Neural cell (in vitro differentiated cells): Measurements from ENCODE around the gene SPC24. TPM values are rescaled to one million over a fixed set of nuclear protein-coding genes. Genes with fewer than 3 reads are reported as not detected.
"Not testable (repeated sequence)": the region's sequence is repeated elsewhere in the genome, so short reads cannot be mapped to it uniquely, and the experiment has no call there.

Experiments used
- H2AFZ ChIP-seq: fragments of 200-600, 300-800 bp; sonication (generic), shearing (Covaris generic); 2 replicates; pipeline ENCODE4 v1.6.0; 2014; ENCODE audit warnings: low read depth, mild to moderate bottlenecking, antibody characterized with exemption, low read length, moderate library complexity
- H3F3A ChIP-seq: fragments of 200-600 bp; shearing (Covaris generic); 2 replicates; pipeline ENCODE4 v1.6.1; 2016; ENCODE audit warnings: mild to moderate bottlenecking, moderate library complexity, mixed read lengths, antibody characterized with exemption, low read length; ENCODE audit not compliant: insufficient read depth, poor library complexity, severe bottlenecking
- H3K27ac ChIP-seq: fragments of 200-600, 300-800 bp; sonication (generic), shearing (Covaris generic); 2 replicates; pipeline ENCODE4 v1.5.1; 2014; ENCODE audit warnings: mild to moderate bottlenecking, low read length, moderate library complexity
- H3K27me3 ChIP-seq: fragments of 300-800, 200-600 bp; sonication (generic), shearing (Covaris generic); 2 replicates; pipeline ENCODE4 v1.6.0; 2014; ENCODE audit warnings: mild to moderate bottlenecking, low read depth, low read length, moderate library complexity; ENCODE audit not compliant: insufficient read depth
- H3K36me3 ChIP-seq: fragments of 300-800, 200-600 bp; sonication (generic), shearing (Covaris generic); 2 replicates; pipeline ENCODE4 v1.5.1; 2014; ENCODE audit warnings: mild to moderate bottlenecking, antibody characterized with exemption, low read length, moderate library complexity; ENCODE audit not compliant: insufficient read depth
- H3K4me2 ChIP-seq: fragments of 300-800, 200-600 bp; sonication (generic), shearing (Covaris generic); 2 replicates; pipeline ENCODE4 v1.6.0; 2014; ENCODE audit warnings: mild to moderate bottlenecking, low read length
- H3K4me3 ChIP-seq: fragments of 300-800, 200-600 bp; sonication (generic), shearing (Covaris generic); 2 replicates; pipeline ENCODE4 v1.5.1; 2014; ENCODE audit warnings: mild to moderate bottlenecking, low read length, moderate library complexity
- H3K79me2 ChIP-seq: fragments of 200-600 bp; shearing (Covaris generic); replicated peaks from 2 replicates; pipeline ENCODE4 v1.6.0; 2014; ENCODE audit warnings: mild to moderate bottlenecking, low read length, moderate library complexity; ENCODE audit not compliant: insufficient read depth
- H3K9ac ChIP-seq: fragments of 300-800, 200-600 bp; sonication (generic), shearing (Covaris generic); 2 replicates; pipeline ENCODE4 v1.6.1; 2016; ENCODE audit warnings: mild to moderate bottlenecking, low read length, mixed read lengths
- H3K9me2 ChIP-seq: fragments of 200-600 bp; shearing (Covaris generic); 2 replicates; pipeline ENCODE4 v1.6.1; 2016; ENCODE audit warnings: mild to moderate bottlenecking, low read length, mixed read lengths; ENCODE audit not compliant: insufficient read depth
- H3K9me3 ChIP-seq: fragments of 200-600, 300-800 bp; sonication (generic), shearing (Covaris generic); 2 replicates; pipeline ENCODE4 v1.6.1; 2016; ENCODE audit warnings: mild to moderate bottlenecking, mixed run types, low read length, moderate library complexity, mixed read lengths
- H4K20me1 ChIP-seq: fragments of 200-600 bp; shearing (Covaris generic); 2 replicates; pipeline ENCODE4 v1.6.1; 2016; ENCODE audit warnings: mild to moderate bottlenecking, mixed run types; ENCODE audit not compliant: insufficient read depth
- EP300 ChIP-seq: fragments of 450-650 bp; conservative IDR thresholded peaks from 2 replicates; pipeline ENCODE4 v1.6.1; 2014; ENCODE audit warnings: antibody characterized with exemption, mild to moderate bottlenecking, moderate library complexity; ENCODE audit not compliant: poor library complexity, severe bottlenecking
- EZH2 ChIP-seq: fragments of 200-600, 300-800 bp; shearing (Covaris generic), sonication (generic); IDR thresholded peaks from 2 replicates; pipeline ENCODE4 v1.6.1; 2014; ENCODE audit warnings: antibody characterized with exemption, low read length, borderline replicate concordance, mild to moderate bottlenecking; ENCODE audit not compliant: insufficient read depth, poor library complexity, severe bottlenecking
- MXI1 ChIP-seq: fragments of 450-650 bp; conservative IDR thresholded peaks from 2 replicates; pipeline ENCODE4 v1.6.1; 2014; ENCODE audit warnings: antibody characterized with exemption, mild to moderate bottlenecking; ENCODE audit not compliant: poor library complexity, severe bottlenecking
- POLR2AphosphoS5 ChIP-seq: IDR thresholded peaks from 2 replicates; pipeline ENCODE4 v1.6.1; 2012
- RAD21 ChIP-seq: fragments of 450-650 bp; conservative IDR thresholded peaks from 2 replicates; pipeline ENCODE4 v1.6.1; 2014; ENCODE audit warnings: antibody characterized with exemption, mild to moderate bottlenecking, moderate library complexity
- REST ChIP-seq: IDR thresholded peaks from 2 replicates; pipeline ENCODE4 v1.6.1; 2012; ENCODE audit warnings: borderline replicate concordance
- SMC3 ChIP-seq: fragments of 450-650 bp; conservative IDR thresholded peaks from 2 replicates; pipeline ENCODE4 v1.6.1; 2014; ENCODE audit warnings: antibody characterized with exemption, mild to moderate bottlenecking, moderate library complexity; ENCODE audit not compliant: poor library complexity
- TAF1 ChIP-seq: IDR thresholded peaks from 2 replicates; pipeline ENCODE4 v1.6.1; 2012; ENCODE audit warnings: low read depth
- polyA plus RNA-seq: library from polyadenylated mRNA; depleted of rRNA; stranded (reverse); fragments of >200 nt; gene quantifications from 2 replicates; pipeline ENCODE4 v1.2.3, GENCODE V29; 2014
- TF ChIP-seq, protein P1 (sequence below): fragments of 450-650 bp; IDR thresholded peaks from 2 replicates; pipeline ENCODE4 v1.5.1; 2014; ENCODE audit warnings: antibody characterized with exemption, mild to moderate bottlenecking, moderate library complexity; ENCODE audit not compliant: poor library complexity, severe bottlenecking

SPC24 gene
- polyA plus RNA-seq, 1 donor from 2014 or later, result 0.40 TPM

DNA sequence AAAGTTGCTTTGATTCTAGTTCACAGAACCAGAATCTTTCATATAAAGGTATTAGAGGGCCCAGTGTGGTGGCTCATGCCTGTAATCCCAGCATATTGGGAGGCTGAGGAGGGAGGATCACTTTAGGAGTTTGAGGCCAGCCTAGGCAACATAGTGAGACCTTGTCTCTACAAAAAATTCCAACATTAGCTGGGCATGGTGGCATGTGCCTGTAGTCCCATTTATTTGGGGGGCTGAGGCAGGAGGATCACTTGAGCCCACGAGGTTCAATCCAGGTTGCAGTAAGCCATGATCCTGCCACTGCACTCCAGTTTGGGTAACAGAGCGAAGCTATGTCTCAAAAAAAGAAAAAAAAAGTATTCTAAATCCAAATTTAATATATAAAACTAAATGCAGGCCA lies 57.3 kb downstream of the SPC24 start:
- Histone ChIP-seq H3F3A (no peaks in the 10 kb centered on the region), H3K9ac (no peak overlapping the region), H3K4me2 (no peak overlapping the region), H3K9me3 (no peaks in the 10 kb centered on the region), H2AFZ (no peak overlapping the region), H4K20me1 (no peaks in the 10 kb centered on the region), H3K36me3 (no peaks in the 10 kb centered on the region), H3K79me2 (peaks cover 74% of the 10 kb centered on the region), H3K9me2 (no peaks in the 10 kb centered on the region), H3K4me3 (no peak overlapping the region), H3K27me3 (no peaks in the 10 kb centered on the region), H3K27ac (no peak overlapping the region)
- no peak for TF ChIP-seq MXI1
- no peak for TF ChIP-seq POLR2AphosphoS5
- no peak for TF ChIP-seq EP300
- no peak for TF ChIP-seq EZH2
- TF ChIP-seq, protein P1, sequence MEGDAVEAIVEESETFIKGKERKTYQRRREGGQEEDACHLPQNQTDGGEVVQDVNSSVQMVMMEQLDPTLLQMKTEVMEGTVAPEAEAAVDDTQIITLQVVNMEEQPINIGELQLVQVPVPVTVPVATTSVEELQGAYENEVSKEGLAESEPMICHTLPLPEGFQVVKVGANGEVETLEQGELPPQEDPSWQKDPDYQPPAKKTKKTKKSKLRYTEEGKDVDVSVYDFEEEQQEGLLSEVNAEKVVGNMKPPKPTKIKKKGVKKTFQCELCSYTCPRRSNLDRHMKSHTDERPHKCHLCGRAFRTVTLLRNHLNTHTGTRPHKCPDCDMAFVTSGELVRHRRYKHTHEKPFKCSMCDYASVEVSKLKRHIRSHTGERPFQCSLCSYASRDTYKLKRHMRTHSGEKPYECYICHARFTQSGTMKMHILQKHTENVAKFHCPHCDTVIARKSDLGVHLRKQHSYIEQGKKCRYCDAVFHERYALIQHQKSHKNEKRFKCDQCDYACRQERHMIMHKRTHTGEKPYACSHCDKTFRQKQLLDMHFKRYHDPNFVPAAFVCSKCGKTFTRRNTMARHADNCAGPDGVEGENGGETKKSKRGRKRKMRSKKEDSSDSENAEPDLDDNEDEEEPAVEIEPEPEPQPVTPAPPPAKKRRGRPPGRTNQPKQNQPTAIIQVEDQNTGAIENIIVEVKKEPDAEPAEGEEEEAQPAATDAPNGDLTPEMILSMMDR, result no peak
- TF ChIP-seq SMC3, result no peak
- TF ChIP-seq TAF1, result no peak
- TF ChIP-seq RAD21, result no peak
- no peak for TF ChIP-seq REST

DNA sequence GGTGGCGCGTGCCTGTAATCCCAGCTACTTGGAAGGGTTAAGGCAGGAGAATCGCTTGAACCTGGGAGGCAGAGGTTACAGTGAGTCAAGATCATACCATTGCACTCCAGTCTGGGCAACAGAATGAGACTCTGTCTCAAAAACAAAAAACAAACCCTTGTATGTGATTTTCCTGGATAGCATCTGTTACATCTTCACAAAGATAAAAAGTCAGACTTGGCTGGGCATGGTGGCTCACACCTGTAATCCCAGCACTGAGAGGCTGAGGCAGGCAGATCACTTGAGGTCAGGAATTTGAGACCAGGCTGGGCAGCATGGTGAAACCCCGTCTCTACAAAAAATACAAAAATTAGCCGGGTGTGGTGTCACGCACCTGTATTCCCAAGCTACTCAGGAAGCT lies 58.2 kb downstream of the SPC24 start:
- not testable (repeated sequence) for H2AFZ ChIP-seq

DNA sequence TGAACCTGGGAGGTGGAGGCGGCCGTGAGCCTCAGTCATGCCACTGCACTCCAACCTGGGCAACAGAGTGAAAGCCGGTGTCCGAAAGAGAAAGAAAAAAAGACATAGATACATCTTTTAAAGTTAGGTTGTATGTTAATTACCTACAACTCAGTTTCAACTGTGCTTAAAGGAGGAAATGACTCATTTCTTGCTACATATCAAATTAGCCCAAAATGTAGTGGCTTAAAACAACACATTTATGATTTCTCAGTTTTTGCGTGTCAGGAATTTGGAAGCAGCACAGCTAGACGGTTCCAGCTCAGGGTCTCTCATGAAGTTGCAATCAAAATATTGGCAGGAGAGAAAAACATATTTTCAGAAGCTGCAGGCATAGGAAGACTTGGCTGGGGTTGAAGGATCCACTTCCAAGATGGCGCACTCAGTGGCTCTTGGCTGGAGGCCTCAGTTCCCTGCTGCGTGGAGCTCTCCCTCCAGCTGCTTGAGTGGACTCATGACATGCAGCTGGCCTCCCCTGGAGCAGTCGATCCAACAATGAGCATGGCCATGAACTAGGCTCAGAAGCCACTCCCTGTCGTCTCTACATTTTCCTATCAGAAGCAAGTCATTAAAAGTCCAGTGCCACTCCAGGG lies 59.3 kb downstream of the SPC24 start:
- no peaks in the 10 kb centered on the region for H3K9me3 ChIP-seq
- no peak overlapping the region for H2AFZ ChIP-seq
- H3K27ac ChIP-seq, result no peak overlapping the region
- H3K9ac ChIP-seq, result no peak overlapping the region
- no peaks in the 10 kb centered on the region for H3K36me3 ChIP-seq
- H3K4me3 ChIP-seq, result no peak overlapping the region
- peaks cover 5% of the 10 kb centered on the region for H3F3A ChIP-seq
- H3K9me2 ChIP-seq, result no peaks in the 10 kb centered on the region
- no peaks in the 10 kb centered on the region for H3K27me3 ChIP-seq
- H3K79me2 ChIP-seq, result peaks cover 93% of the 10 kb centered on the region
- H3K4me2 ChIP-seq, result no peak overlapping the region
- TF ChIP-seq SMC3, result no peak
- TF ChIP-seq, protein P1, result no peak
- H4K20me1 ChIP-seq, result no peaks in the 10 kb centered on the region

More for the DNA sequence above, 58.2 kb downstream of the SPC24 start:
- H4K20me1 ChIP-seq, H3K9me3 ChIP-seq, H3K27me3 ChIP-seq, H3K4me2 ChIP-seq, H3K27ac ChIP-seq, H3K36me3 ChIP-seq, H3F3A ChIP-seq, H3K9me2 ChIP-seq, H3K4me3 ChIP-seq, H3K9ac ChIP-seq: not testable (repeated sequence)
- H3K79me2 ChIP-seq, result peaks cover 84% of the 10 kb centered on the region
